ENCODE results near the gene PMPCB.

The PMPCB gene

GRCh38 chr7:103336761-103337160 is 39.5 kb downstream of the PMPCB start:
- no peak for DNase-seq (ENCODE audit: low spot score)

- no peak for DNase-seq (ENCODE audit: low spot score)
These were observed 41.6 kb downstream of the PMPCB start for GRCh38 chr7:103338864-103339263.

- DNase-seq (ENCODE audit: low spot score), result no peak
These were observed 44.2 kb downstream of the PMPCB start for GRCh38 chr7:103341466-103341865.

- no peak for DNase-seq (ENCODE audit: low spot score)
These were observed 46.1 kb downstream of the PMPCB start for GRCh38 chr7:103343332-103343731.

- no peak for DNase-seq (ENCODE audit: low spot score)
These were observed 46.7 kb downstream of the PMPCB start for GRCh38 chr7:103343758-103344452.

- peak; percentile 90 for DNase-seq (ENCODE audit: low spot score)
These were observed 47.4 kb downstream of the PMPCB start, which contains the start of gene DNAJC2 for GRCh38 chr7:103344453-103345149. TSS of gene DNAJC2 (minus strand) at chr7:103344767. CDS start at chr7:103344622, 145 bp downstream.

- no peak for DNase-seq (ENCODE audit: low spot score)
These were observed 49.2 kb downstream of the PMPCB start for GRCh38 chr7:103346396-103346795.

- DNase-seq (ENCODE audit: low spot score), result peak; percentile 82
These were observed 50.5 kb downstream of the PMPCB start, which contains the start of gene PSMC2 for GRCh38 chr7:103347507-103348267. TSS of gene PSMC2 (plus strand) at chr7:103347643. CDS start at chr7:103347712, 69 bp downstream.

GRCh38 chr7:103348452-103348851 is 51.2 kb downstream of the PMPCB start:
- no peak for DNase-seq (ENCODE audit: low spot score)

- DNase-seq (ENCODE audit: low spot score), result no peak
These were observed 51.7 kb downstream of the PMPCB start for GRCh38 chr7:103348959-103349358.

GRCh38 chr7:103349805-103350204 is 52.6 kb downstream of the PMPCB start:
- no peak for DNase-seq (ENCODE audit: low spot score)

Data from iPS-NIHi11 (cell line).